ENCODE measurements around the gene PTPRK. TPM values are rescaled to one million over a fixed set of nuclear protein-coding genes. Genes with fewer than 3 reads are reported as not detected.

Gene PTPRK
- total RNA-seq, 4 donors from 2014 or later, result 20.0 to 64.2 (median 36.6) TPM

DNA sequence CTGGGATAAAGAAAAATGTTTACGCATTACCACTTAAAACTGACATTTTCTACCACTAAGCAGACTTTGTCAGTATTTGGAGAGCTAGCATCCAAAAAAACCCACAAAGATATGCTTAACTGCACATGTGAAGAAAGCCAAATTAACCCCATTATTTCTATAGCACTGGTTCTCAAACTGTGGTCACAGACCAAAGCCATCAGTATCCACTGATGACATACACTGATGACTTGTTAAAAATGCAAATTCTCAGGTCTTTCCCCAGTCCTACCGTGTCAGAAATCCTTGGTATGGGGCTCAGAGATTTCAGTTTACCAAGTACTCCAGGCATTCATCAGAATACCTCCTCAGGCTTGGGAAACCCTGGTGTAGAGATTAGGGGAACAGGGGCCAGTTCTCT is 230.2 kb downstream of the PTPRK start:
- H3K27me3 ChIP-seq, result no peaks in the 10 kb centered on the region
- no peak overlapping the region for H3K27ac ChIP-seq
- TF ChIP-seq POLR2A (IDR thresholded peaks at IDR 0.05), result no peak
- TF ChIP-seq, protein P1, sequence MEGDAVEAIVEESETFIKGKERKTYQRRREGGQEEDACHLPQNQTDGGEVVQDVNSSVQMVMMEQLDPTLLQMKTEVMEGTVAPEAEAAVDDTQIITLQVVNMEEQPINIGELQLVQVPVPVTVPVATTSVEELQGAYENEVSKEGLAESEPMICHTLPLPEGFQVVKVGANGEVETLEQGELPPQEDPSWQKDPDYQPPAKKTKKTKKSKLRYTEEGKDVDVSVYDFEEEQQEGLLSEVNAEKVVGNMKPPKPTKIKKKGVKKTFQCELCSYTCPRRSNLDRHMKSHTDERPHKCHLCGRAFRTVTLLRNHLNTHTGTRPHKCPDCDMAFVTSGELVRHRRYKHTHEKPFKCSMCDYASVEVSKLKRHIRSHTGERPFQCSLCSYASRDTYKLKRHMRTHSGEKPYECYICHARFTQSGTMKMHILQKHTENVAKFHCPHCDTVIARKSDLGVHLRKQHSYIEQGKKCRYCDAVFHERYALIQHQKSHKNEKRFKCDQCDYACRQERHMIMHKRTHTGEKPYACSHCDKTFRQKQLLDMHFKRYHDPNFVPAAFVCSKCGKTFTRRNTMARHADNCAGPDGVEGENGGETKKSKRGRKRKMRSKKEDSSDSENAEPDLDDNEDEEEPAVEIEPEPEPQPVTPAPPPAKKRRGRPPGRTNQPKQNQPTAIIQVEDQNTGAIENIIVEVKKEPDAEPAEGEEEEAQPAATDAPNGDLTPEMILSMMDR (IDR thresholded peaks at IDR 0.05), result no peak
- no peaks in the 10 kb centered on the region for H3K36me3 ChIP-seq
- no peaks in the 10 kb centered on the region for H3K9me3 ChIP-seq
- no peak overlapping the region for H3K4me3 ChIP-seq
- H3K4me1 ChIP-seq, result no peaks in the 10 kb centered on the region
- DNase-seq, result no peak
- intact Hi-C loops (cut with DNase I; ENCODE audit: low total_unique reads), result no loop called here

DNA sequence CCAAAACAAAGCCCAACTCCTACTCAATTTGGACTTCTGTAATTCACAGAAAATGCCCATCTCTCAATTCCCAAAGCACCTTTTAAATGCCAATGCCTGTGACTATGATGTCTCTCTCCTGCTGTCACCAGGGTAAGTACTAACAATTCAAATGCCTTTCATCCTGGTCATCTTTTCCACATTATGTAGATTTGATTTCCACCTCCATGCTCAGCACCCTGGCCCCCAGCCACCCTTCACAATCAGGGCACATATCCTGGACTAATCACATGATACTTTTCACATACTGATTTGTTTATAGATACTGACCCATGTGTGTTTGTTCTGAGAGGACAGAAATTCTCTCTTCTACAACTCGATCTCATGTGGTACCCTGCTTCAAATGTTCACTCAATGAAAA is 236.3 kb downstream of the PTPRK start:
- TF ChIP-seq, protein P1 (IDR thresholded peaks at IDR 0.05), result no peak
- no peak for TF ChIP-seq POLR2A (IDR thresholded peaks at IDR 0.05)
- Histone ChIP-seq H3K27ac (no peak overlapping the region), H3K4me1 (no peaks in the 10 kb centered on the region), H3K4me3 (no peak overlapping the region), H3K36me3 (no peaks in the 10 kb centered on the region), H3K27me3 (no peaks in the 10 kb centered on the region), H3K9me3 (no peaks in the 10 kb centered on the region)
- no peak for DNase-seq
- intact Hi-C loops (cut with DNase I; ENCODE audit: low total_unique reads), result no loop called here

DNA sequence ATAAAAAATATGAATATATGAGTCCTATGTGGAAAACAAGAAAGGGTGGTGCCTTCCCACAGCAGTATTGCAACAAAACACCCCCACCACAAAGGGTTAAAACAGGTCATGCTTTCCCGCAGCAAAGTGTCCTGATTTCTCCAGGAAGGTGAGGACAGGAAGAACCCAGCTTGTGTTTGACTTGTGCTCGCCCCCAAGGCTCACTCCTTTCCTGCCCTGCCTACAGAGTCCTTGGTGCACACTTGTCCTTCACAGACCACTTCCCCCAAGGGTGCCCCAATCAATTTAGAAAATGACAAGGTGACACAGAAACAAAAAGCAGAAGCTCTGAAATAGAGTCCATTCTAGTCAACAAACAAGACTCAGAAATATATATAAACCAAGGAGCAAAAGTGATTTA is 237.4 kb downstream of the PTPRK start:
- intact Hi-C loops (cut with DNase I; ENCODE audit: low total_unique reads), result no loop called here
- no peaks in the 10 kb centered on the region for H3K9me3 ChIP-seq
- no peaks in the 10 kb centered on the region for H3K4me1 ChIP-seq
- no peak overlapping the region for H3K4me3 ChIP-seq
- H3K27me3 ChIP-seq, result no peaks in the 10 kb centered on the region
- no peak overlapping the region for H3K27ac ChIP-seq
- H3K36me3 ChIP-seq, result no peaks in the 10 kb centered on the region
- no peak for TF ChIP-seq POLR2A (IDR thresholded peaks at IDR 0.05)
- TF ChIP-seq, protein P1 (IDR thresholded peaks at IDR 0.05), result no peak
- no peak for DNase-seq

DNA sequence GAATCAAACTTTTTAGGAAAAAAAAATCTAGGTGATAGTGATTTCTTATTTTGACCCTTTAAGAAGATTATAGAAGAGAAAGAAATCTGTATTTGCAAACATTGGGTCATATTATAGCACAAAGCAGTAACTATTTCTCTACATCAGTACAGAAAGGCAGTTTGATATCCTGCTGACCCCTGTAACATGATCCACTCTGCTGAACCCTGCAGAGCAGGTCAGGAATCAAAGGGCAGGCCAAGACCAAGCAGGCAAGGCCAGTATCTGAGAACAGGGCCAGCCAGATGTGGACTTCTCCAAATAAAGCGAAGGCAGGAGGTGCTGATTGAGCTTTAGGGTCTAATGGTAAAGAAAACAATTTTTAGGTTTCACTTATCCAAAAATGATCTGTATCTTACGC is 239.4 kb downstream of the PTPRK start:
- no peaks in the 10 kb centered on the region for H3K27me3 ChIP-seq
- TF ChIP-seq, protein P1 (IDR thresholded peaks at IDR 0.05), result no peak
- TF ChIP-seq POLR2A (IDR thresholded peaks at IDR 0.05), result no peak
- H3K27ac ChIP-seq, result no peak overlapping the region
- H3K9me3 ChIP-seq, result no peaks in the 10 kb centered on the region
- H3K36me3 ChIP-seq, result no peaks in the 10 kb centered on the region
- no peaks in the 10 kb centered on the region for H3K4me1 ChIP-seq
- DNase-seq, result no peak
- H3K4me3 ChIP-seq, result no peak overlapping the region
- intact Hi-C loops (cut with DNase I; ENCODE audit: low total_unique reads), result no loop called here

DNA sequence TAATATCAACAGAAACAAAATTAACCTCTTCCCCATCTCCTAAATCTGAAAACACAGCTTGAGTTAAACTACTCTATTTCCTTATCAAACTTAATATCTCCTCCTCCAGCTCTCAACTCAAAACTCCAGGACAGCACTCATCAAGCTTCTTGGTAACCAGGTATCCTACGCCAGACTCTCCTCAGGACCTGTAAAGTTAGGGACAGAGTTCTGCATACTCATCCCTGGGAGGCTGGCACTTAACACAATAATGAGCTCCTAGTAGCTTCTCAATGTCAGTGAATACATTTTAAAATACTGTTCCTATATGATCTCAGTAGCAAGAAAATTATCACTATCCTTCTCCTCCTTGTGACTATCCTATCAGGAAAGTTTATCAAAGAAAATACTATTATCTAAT is 240.3 kb downstream of the PTPRK start:
- no peak overlapping the region for H3K4me3 ChIP-seq
- TF ChIP-seq, protein P1 (IDR thresholded peaks at IDR 0.05), result no peak
- no peak for TF ChIP-seq POLR2A (IDR thresholded peaks at IDR 0.05)
- H3K27ac ChIP-seq, result no peak overlapping the region
- H3K36me3 ChIP-seq, result no peaks in the 10 kb centered on the region
- no peaks in the 10 kb centered on the region for H3K27me3 ChIP-seq
- H3K9me3 ChIP-seq, result no peaks in the 10 kb centered on the region
- no peak for DNase-seq
- intact Hi-C loops (cut with DNase I; ENCODE audit: low total_unique reads), result no loop called here
- H3K4me1 ChIP-seq, result no peaks in the 10 kb centered on the region
